ENCODE measurements around the gene NUP188.

NUP188 gene

DNA sequence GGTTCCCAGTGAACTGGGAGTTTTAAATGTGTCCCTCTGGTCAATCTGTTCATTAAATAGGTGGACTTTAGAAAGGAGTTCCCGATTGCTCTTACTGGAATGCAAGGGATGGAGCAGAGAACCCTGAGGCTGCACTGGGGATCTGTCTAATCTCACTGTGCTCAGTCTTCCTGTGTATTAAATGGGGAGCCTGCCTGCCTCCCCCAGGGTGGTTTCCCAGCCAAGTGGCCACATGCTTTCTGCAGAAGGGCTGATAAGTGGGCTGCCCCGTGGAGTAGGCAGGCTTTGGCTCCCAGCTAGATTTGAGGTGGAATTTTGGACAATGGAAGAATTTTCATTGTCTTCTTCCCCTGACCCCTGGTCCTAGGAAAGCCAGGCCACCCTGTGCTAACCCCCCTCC is 40.8 kb upstream of the NUP188 start:
- no peaks in the 10 kb centered on the region for H3K9me3 Mint-ChIP-seq
- H3K27ac Mint-ChIP-seq, result peak overlapping the region; percentile 98
- no peaks in the 10 kb centered on the region for H3K27me3 Mint-ChIP-seq (ENCODE audit: low read depth, poor library complexity)
- peaks cover 11% of the 10 kb centered on the region for H3K4me1 Mint-ChIP-seq
- no peak overlapping the region for H3K4me3 Mint-ChIP-seq
- peaks cover 27% of the 10 kb centered on the region for H3K36me3 Mint-ChIP-seq (ENCODE audit: low read depth)
- TF ChIP-seq, protein P1, sequence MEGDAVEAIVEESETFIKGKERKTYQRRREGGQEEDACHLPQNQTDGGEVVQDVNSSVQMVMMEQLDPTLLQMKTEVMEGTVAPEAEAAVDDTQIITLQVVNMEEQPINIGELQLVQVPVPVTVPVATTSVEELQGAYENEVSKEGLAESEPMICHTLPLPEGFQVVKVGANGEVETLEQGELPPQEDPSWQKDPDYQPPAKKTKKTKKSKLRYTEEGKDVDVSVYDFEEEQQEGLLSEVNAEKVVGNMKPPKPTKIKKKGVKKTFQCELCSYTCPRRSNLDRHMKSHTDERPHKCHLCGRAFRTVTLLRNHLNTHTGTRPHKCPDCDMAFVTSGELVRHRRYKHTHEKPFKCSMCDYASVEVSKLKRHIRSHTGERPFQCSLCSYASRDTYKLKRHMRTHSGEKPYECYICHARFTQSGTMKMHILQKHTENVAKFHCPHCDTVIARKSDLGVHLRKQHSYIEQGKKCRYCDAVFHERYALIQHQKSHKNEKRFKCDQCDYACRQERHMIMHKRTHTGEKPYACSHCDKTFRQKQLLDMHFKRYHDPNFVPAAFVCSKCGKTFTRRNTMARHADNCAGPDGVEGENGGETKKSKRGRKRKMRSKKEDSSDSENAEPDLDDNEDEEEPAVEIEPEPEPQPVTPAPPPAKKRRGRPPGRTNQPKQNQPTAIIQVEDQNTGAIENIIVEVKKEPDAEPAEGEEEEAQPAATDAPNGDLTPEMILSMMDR (IDR thresholded peaks at IDR 0.05), result no peak
- DNase-seq, result no peak

DNA sequence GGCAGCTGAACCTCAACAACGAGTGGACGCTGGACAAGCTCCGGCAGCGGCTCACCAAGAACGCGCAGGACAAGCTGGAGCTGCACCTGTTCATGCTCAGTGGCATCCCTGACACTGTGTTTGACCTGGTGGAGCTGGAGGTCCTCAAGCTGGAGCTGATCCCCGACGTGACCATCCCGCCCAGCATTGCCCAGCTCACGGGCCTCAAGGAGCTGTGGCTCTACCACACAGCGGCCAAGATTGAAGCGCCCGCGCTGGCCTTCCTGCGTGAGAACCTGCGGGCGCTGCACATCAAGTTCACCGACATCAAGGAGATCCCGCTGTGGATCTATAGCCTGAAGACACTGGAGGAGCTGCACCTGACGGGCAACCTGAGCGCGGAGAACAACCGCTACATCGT is 39.1 kb upstream of the NUP188 start:
- Mint-ChIP-seq H3K4me3 (no peak overlapping the region), H3K9me3 (no peaks in the 10 kb centered on the region), H3K36me3 (ENCODE audit: low read depth) (peaks cover 37% of the 10 kb centered on the region), H3K4me1 (peaks cover 27% of the 10 kb centered on the region), H3K27me3 (ENCODE audit: low read depth, poor library complexity) (peaks cover 3% of the 10 kb centered on the region), H3K27ac (peak overlapping the region; percentile 25)
- TF ChIP-seq, protein P1 (IDR thresholded peaks at IDR 0.05), result no peak
- no peak for DNase-seq

DNA sequence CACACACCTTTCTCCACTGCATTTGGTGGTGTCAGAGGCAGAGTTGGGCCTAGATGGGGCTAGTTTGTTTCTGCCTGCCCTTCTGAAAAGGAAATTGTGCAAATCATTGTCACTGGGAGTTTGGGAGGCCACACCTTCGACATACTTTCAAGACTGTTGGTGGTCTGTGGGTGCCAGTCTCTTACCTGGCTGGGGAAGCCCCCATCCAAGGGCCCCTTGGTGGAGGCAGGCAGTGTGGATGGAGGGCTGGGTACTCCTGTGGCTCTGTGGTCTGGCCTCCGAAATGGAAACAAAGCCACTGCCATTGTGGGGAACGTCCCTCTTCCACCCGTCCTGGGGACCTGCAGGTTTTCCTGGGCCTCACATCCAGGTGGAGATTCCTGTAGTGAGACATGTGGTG is 37.6 kb upstream of the NUP188 start:
- Mint-ChIP-seq H3K4me3 (no peak overlapping the region), H3K9me3 (no peaks in the 10 kb centered on the region), H3K4me1 (peaks cover 31% of the 10 kb centered on the region), H3K27ac (peak overlapping the region; percentile 64), H3K36me3 (ENCODE audit: low read depth) (peaks cover 37% of the 10 kb centered on the region), H3K27me3 (ENCODE audit: low read depth, poor library complexity) (peaks cover 3% of the 10 kb centered on the region)
- DNase-seq, result no peak
- TF ChIP-seq, protein P1 (IDR thresholded peaks at IDR 0.05), result no peak

GRCh38 chr9:128910906-128911305 is 36.6 kb upstream of the NUP188 start:
- TF ChIP-seq, protein P1 (IDR thresholded peaks at IDR 0.05), result no peak
- peaks cover 31% of the 10 kb centered on the region for H3K4me1 Mint-ChIP-seq
- peaks cover 3% of the 10 kb centered on the region for H3K27me3 Mint-ChIP-seq (ENCODE audit: low read depth, poor library complexity)
- no peaks in the 10 kb centered on the region for H3K9me3 Mint-ChIP-seq
- H3K4me3 Mint-ChIP-seq, result no peak overlapping the region
- peaks cover 37% of the 10 kb centered on the region for H3K36me3 Mint-ChIP-seq (ENCODE audit: low read depth)
- peak overlapping the region; percentile 71 for H3K27ac Mint-ChIP-seq
- DNase-seq, result no peak

DNA sequence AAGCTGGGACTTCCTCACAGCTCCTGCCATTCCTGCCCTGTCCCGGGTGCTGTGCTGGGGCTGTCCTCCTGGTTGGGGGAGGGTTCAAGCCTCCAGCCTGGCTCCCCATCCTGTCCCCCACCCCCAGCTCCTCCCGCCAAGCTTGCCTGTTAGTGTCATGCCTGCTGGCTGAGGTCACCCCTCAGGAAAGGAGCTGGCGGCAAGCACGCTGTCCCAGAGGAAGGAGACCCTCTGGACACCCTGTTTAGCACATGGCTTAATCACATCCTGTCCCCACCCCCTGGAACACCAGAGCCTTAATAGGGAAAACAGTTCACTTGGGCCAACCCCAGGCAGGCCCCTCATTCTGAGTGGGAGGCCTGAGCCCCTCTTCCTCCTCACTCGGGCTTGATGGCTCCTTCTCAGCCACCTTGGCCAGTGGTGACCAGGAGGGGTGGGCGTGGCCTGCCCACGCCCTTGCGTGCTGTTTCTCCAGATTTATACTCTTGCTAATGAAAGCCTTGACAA is 35.9 kb upstream of the NUP188 start:
- H3K4me1 Mint-ChIP-seq, result peaks cover 31% of the 10 kb centered on the region
- peak; percentile 23 for DNase-seq
- no peak overlapping the region for H3K4me3 Mint-ChIP-seq
- peaks cover 3% of the 10 kb centered on the region for H3K27me3 Mint-ChIP-seq (ENCODE audit: low read depth, poor library complexity)
- peak overlapping the region; percentile 48 for H3K27ac Mint-ChIP-seq
- peaks cover 37% of the 10 kb centered on the region for H3K36me3 Mint-ChIP-seq (ENCODE audit: low read depth)
- H3K9me3 Mint-ChIP-seq, result no peaks in the 10 kb centered on the region
- TF ChIP-seq, protein P1 (IDR thresholded peaks at IDR 0.05), result no peak

DNA sequence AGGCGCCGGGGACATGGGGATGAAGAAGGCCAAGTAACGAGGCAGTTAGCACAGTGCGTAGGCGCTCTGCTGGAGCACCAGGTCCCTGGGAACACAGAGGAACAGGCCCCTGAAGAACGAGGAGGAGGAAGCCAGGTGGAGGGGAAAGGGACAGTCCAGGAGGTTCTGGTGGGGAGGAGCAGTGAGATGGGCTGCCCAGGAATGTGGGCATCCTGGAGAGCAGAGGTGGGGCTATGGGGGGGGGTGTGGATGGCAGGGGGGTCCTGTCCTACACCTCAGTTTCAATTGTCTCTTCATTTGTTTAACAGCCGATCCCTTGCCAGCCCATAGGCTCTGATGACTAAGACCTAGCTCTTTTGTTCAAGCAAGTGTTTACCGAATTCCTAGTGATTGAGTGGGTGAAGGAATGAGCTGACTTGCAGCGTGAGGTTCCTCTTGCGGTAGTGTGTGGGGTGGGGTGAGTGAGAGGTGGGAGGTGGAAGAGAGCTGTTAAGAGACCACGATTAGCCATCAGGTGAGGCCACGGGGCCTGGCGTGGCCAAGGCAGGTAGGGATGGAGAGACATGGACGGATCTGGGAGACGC is 35.1 kb upstream of the NUP188 start:
- Mint-ChIP-seq H3K4me3 (no peak overlapping the region), H3K36me3 (ENCODE audit: low read depth) (peaks cover 39% of the 10 kb centered on the region)

More for the DNA sequence above, 35.1 kb upstream of the NUP188 start:
- peaks cover 31% of the 10 kb centered on the region for H3K4me1 Mint-ChIP-seq
- H3K27me3 Mint-ChIP-seq (ENCODE audit: low read depth, poor library complexity), result peaks cover 3% of the 10 kb centered on the region
- DNase-seq, result no peak
- H3K9me3 Mint-ChIP-seq, result no peaks in the 10 kb centered on the region
- TF ChIP-seq, protein P1 (IDR thresholded peaks at IDR 0.05), result no peak
- peak overlapping the region; percentile 98 for H3K27ac Mint-ChIP-seq
